ENCODE measurements around the gene INHBA. TPM values are rescaled to one million over a fixed set of nuclear protein-coding genes. Genes with fewer than 3 reads are reported as not detected.

INHBA gene
- total RNA-seq (2011; cell fraction: chromatin; rRNA removed; ENCODE audit: low replicate concordance), result not detected in 2 replicates
- total RNA-seq (2011; cell fraction: nucleolus; rRNA removed), result not detected in 2 replicates
- not detected in 2 replicates for total RNA-seq (2011; cell fraction: nucleoplasm; rRNA removed)
- not detected in 2 replicates for total RNA-seq (2014; rRNA removed)
- total RNA-seq (2014; rRNA removed; fragmentation: Illumina TruSeq; extraction: Trizol), result not detected in 2 replicates
- 0.04 TPM in 1 of 2 replicates, not detected in the other for total RNA-seq (2015; rRNA removed; fragmentation: Illumina TruSeq; extraction: Trizol)
- 0.02 TPM in 2 replicates for total RNA-seq (2021)
- not detected in 2 replicates for polyA plus RNA-seq (2011; rRNA removed)
- 0.03 TPM in 1 of 2 replicates, not detected in the other for polyA plus RNA-seq (2011; cell fraction: cytosol; rRNA removed)
- not detected in 2 replicates for polyA plus RNA-seq (2011; cell fraction: nucleus; rRNA removed)
- 0.01 and 0.04 TPM in 2 replicates for polyA plus RNA-seq (2012)
- polyA plus RNA-seq (2014; fragmentation: Illumina TruSeq; extraction: Trizol), result not detected in 2 replicates
- polyA plus RNA-seq (2014; fragmentation: Nextera tagmentation; extraction: Ambion mirVana), result not detected
- not detected in 2 replicates for polyA plus RNA-seq (2014; rRNA removed)
- polyA minus RNA-seq (2011; rRNA and poly(A)+ RNA removed), result 0.07 TPM in 1 of 2 replicates, not detected in the other
- not detected in 2 replicates for polyA minus RNA-seq (2011; cell fraction: cytosol; rRNA and poly(A)+ RNA removed)
- polyA minus RNA-seq (2011; cell fraction: nucleus; rRNA and poly(A)+ RNA removed), result not detected in 2 replicates
- Bru-seq, nascent RNA, result percentile 17 among the genes with signal in this experiment
- percentile 17 among the genes with signal in this experiment for BruChase-seq, experiment 1, labeled RNA remaining after a 2-hour chase
- BruChase-seq, experiment 2, labeled RNA remaining after a 6-hour chase, result percentile 23 among the genes with signal in this experiment
- long read RNA-seq, experiment 1, result 0 reads
- long read RNA-seq, experiment 2, result 0 reads
- long read RNA-seq, experiment 3, result 0 reads

DNA sequence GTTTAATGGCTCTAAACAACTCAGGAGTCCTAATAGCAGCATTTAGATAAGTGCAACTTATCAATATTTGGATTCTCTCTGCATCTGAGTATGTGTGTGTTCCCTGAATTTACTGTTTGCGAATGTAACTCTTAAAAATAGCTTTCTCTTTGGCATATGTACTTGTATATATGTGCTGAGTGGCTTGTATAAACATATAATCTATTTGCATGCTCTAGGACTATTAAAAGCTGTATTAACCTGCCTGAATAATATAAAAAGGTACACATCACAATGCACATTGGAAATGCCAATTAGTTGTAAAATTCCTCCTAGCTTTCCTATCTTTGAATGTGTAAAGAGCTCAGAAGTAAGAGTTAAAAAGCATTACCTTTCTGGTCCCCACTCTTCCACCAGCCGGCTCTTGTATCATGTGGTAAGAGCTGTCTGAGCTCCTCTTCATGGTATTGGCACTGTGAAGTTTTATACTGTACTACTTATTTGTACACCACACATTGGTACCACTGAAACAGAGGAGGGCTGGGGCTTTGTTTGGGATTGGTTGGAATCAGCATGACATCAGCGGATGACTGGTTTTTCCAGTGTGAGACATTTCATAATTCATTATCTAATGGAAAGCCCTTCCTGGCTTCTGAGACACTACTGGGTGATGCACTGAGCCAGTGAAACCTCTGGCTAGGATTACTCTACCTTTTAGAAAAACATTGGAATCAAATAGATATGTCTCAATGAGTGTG, at the start of gene INHBA:
Gene INHBA, minus strand, starts transcription at position 456 of the 737 bp plus-strand sequence. CDS start 2,716 bp downstream, outside the sequence.
- no peak within 1 kb of the TSS for H3K4me3 ChIP-seq
- no peaks in the 10 kb centered on the region for H3K9me3 ChIP-seq (replicated peaks; ENCODE audit: control insufficient read depth, insufficient read depth, low read depth, low read length)
- no peaks in the 10 kb centered on the region for H3K36me3 ChIP-seq (ENCODE audit: control insufficient read depth, insufficient read depth, low read length)
- no peak within 1 kb of the TSS for H3K27ac ChIP-seq (ENCODE audit: extremely low read depth, low read depth, low read length)
- H3K27me3 ChIP-seq (ENCODE audit: control insufficient read depth in 2 of 2, insufficient read depth in 2 of 2, low read length in 2 of 2), result peaks cover 0 to 5% of the 10 kb centered on the region in 2 experiments; a peak in 1 of 5 replicates
- POLR2A ChIA-PET, result no interaction called here
- ATAC-seq, result no peak
- H4K20me1 ChIP-seq (replicated peaks; ENCODE audit: control insufficient read depth, insufficient read depth, low read length), result no peaks in the 10 kb centered on the region
- no peak for TF ChIP-seq ZNF146 (CRISPR knock-in tag; IDR thresholded peaks at IDR 0.05; ENCODE audit: unreplicated experiment)
- no peak for FAIRE-seq
- no peaks in the 10 kb centered on the region for H3K9me1 ChIP-seq (ENCODE audit: control insufficient read depth, insufficient read depth, low read length)
- WGBS (ENCODE audit: insufficient coverage, low coverage, missing lambda C conversion rate), result 0% methylated on average over 3 of the region's 3 CpGs
- DNase-seq (ENCODE audit: extremely low read depth in 1 of 4, low spot score in 3 of 4), result no peak
- peaks cover 0 to 7% of the 10 kb centered on the region in 2 experiments; a peak in 1 of 5 replicates for H3K4me1 ChIP-seq (replicated peaks in 1 of 2; ENCODE audit: control insufficient read depth in 2 of 2, insufficient read depth in 2 of 2, low read length in 2 of 2)
- intact Hi-C loops (cut with micrococcal nuclease), result no loop called here
- no peak within 1 kb of the TSS for H3K4me2 ChIP-seq (ENCODE audit: insufficient read depth, low read length)
- CTCF ChIA-PET (ENCODE audit: low intra/inter-chr PET ratio), result no interaction called here
- in situ Hi-C loops (cut with MboI), result no loop called here
- BruUV-seq (replicated peaks), result no TSS peak
- H2AFZ ChIP-seq (ENCODE audit: low read depth, low read length), result no peak within 1 kb of the TSS
- no peak within 1 kb of the TSS for H3K9ac ChIP-seq (ENCODE audit: insufficient read depth in 1 of 2, low read depth in 2 of 2, low read length in 2 of 2)
- H3K79me2 ChIP-seq (ENCODE audit: control insufficient read depth, insufficient read depth, low read length), result no peaks in the 10 kb centered on the region
